Activated CD8-positive, alpha-beta memory T cell treated with anti-CD3 and anti-CD28 coated beads, Interleukin-2, amount 50 U/mL, for 24 hours (primary cell): Measurements from ENCODE around the gene ACAP1.
A peak's percentile ranks its signal among the peaks of the same experiment; 100 is the strongest.
"Not testable (repeated sequence)": the region's sequence is repeated elsewhere in the genome, so short reads cannot be mapped to it uniquely, and the experiment has no call there.

ENCODE experiments used
- DNase-seq: peaks from one replicate; pipeline ENCODE4 v3.0.0-alpha.2; 2020; ENCODE audit errors: extremely low read depth

The ACAP1 gene

DNA sequence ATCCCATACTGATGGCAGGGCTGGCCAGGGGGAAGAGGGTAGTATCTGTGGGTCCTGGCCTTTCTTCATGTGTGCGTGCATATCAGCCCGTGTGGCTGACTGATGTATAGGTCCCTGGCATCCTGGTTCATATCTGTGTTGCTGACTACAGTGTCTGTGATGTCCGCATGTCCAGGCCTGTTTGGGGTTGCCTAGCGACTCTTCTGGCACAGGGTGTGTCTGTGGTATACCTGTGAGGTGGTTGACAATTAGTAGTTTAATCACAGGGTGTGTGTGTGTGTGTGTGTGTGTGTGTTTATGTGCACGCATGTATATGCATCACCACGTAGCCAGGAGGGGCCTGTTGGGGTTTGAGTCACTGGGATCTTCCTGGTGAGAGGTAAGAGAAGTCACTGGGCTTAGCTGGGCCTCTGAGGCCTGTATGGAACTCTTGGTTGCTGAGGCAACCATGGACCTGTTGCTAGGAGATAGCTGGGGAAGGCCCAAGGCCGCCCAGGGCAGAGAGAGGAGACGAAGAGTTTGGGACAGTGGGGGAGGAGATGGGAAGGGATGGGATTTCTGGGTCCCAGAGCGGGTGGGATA, 18.0 kb downstream of the ACAP1 start:
- no peak for DNase-seq

DNA sequence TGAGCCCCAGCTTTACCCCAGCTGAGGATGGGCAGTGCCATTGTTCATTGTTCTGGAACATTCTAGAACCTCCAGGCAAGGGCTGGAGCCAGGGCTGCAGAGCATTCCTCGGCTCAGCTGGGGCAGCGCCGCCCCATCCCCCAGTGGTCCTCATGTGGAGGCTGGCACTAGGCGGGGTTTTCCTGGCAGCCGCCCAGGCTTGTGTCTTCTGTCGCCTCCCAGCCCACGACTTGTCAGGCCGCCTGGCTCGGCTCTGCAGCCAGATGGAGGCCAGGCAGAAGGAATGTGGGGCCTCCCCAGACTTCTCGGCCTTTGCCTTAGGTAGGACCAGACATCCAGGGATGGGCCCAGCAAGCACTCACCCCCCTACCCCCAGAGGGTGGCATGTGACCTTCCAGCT, 18.7 kb downstream of the ACAP1 start, which contains the start of gene TMEM95:
TSS of gene TMEM95 (plus strand) at position 104 of the 400 bp plus-strand sequence. CDS start at position 153, 49 bp downstream.
- DNase-seq, result no peak

DNA sequence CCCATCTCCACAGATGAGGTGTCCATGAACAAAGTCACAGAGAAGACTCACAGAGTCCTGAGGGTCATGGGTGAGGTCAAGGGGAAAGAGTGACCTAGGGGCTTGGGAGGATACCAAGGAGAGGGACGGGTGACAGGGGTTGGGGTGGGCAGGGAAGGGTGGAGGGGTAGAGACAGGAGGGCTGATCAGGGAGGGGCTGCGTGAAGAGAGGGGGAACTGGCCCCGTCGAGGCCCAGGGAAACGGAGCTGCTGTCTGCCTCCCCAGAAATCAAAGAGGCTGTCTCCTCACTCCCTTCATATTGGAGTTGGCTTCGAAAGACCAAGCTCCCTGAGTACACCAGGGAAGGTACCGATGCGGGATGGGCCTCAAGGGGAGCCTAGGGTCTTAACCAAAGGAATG, 19.2 kb downstream of the ACAP1 start:
- no peak for DNase-seq

DNA sequence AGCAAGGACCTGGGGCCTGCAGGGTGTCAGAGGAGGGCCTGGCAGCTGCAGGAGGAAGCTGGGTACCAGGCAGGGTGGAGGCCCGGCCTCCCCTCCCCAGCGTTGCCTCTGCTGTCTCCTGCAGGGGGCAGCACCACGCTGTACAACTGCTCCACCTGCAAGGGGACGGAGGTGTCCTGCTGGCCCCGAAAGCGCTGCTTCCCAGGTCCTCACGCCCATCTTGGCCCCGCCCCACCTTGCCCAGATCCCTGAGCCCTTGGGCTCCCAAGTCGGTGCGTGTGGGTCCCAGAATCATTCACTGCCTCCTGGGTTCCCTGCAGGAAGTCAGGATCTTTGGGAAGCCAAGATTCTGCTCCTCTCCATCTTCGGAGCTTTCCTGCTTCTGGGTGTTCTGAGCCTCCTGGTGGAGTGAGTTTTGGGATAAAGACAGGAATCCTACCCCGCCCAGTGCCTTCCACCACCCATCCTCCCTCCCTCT, 19.8 kb downstream of the ACAP1 start:
- peak; percentile 50 for DNase-seq

DNA sequence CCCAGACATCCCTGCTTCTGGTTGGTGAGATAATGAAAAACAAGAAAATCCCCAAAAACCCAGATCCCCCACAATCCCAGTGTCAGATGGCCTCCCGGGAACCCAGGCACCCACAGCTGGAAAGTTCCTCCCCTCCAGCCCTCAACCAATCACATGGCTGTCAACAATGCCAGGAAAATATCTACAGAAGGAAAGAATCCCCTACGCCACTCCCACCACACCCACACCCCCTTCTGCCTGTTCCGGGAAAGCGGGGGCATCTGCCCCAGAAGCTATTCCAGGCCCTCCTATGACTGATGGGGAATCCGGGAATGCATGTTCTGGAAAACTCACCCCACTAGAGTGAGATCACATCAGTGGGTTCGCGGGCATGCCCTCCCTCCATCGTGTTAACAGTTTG, 20.4 kb downstream of the ACAP1 start:
- DNase-seq, result no peak

DNA sequence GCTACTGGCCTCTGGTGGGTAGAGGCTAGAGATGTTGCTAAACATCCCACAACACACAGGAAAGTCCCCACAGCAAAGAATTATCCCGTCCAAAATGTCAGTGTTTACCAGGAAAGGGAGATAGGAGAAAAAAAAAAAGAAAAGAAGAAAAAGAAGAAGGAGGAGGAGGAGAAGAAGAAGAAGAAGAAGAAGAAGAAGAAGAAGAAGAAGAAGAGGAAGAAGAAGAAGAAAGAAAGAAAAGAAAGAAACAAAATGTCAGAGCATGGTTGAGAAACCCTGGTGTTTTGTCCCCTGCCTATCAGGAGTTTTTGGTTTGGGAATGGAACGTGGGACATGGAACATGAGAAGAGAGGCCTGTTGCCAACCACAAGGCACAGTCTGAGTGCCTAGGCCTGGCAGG, 21.1 kb downstream of the ACAP1 start:
- no peak for DNase-seq

DNA sequence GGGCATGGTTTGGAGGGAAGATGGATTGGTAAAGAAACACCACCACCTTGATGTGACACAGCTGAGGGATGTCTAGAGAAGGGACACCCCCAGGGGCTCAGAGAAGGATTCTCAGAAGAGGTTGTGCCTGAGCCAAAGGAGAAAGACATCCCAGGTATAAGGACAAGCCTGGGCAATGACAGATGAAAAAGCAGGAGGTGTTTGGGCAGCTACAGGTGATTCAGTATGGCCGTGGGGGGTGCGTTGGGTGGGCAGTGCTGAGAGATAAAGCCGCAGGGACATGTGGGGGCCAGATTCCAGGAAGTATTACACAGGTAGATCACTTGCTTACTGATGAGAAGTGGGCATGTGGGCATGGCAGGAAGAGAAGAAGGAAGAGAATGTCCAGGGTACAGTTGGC, 25.6 kb downstream of the ACAP1 start:
- no peak for DNase-seq

DNA sequence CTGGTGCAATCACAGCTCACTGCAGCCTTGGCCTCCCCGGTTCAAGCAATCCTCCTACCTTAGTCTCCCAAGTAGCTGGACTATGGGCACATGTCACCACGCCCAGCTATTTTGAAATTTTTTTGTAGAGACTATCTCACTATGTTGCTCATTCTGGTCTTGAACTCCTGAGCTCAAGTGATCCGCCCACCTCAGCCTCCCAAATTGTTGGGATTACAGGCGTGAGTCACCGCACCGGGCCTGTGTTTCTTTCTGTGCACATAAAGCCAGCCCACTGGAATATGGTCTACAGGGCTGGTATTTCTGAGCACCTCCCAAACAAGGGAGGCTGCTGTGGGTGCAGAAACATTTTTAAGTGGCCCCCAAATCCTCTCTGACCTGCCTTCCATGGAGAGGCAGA, 27.0 kb downstream of the ACAP1 start:
- DNase-seq, result no peak

DNA sequence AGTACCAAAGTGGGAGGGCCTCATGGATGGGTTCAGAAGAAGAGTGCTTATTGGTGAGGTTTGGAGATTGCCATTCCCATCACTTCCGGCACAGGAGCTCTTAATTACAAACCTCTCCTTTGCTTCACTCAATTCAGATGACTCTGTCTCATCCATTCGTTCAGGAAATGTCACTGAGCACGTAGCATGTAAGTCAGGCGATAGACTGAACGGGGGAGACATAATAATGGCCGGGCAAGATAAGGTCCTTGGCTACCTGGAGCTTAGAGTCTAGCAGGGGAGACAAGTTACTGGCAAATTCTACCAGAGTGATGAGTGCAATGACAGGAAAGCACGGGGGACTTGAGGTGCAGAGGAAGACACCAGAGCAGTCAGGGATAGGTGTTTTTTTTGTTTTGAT, 29.6 kb downstream of the ACAP1 start:
- DNase-seq, result not testable (repeated sequence)

DNA sequence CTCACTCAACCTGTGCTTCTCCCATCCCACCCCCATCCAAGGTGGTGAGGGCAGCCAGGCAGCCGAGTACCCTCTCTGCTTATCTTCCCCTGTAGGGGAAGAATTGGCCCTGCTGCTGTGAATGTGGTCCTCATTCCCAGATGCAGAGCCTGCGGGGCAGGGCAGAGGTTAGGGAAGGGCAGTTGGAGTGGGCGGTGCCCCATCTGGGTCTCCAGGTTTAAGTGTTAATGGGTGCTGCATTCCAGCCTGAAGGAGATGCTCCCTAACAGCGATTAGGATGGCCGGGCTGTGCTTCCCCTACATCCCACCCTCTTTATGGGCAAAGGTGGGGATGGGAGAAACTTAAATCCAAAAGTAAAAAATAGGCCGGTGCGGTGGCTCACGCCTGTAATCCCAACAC, 30.8 kb downstream of the ACAP1 start:
- DNase-seq, result no peak

DNA sequence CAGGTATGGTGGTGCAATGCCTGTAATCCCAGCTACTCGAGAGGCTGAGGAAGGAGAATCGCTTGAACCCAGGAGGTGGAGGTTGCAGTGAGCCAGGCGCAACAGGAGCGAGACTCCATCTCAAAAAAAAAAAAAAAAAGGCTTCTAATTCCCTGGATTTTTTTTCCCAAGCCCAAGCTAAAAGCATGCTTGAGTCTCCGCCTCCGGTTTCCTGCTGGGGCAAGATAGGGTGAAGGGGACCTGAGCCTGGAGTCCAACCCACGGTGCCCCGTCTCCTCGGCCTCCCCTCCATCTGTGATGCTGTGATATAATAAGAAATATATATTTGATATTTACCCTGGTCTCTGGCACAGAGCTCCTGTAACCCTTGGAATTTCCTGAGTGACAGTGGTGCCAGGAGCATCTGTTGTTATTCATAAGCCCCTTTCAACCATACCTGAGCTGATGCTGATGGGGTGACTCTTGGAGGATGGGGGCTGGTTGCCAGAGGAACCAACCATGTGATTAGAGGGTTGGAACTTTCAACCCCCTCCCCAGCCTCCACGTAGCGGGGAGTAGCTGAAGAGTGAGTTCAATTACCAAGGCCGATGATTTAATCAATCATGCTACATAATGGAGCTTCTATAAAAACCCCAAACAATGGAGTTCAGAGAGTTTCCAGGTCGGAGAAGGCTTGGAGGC, 31.7 kb downstream of the ACAP1 start:
- no peak for DNase-seq

DNA sequence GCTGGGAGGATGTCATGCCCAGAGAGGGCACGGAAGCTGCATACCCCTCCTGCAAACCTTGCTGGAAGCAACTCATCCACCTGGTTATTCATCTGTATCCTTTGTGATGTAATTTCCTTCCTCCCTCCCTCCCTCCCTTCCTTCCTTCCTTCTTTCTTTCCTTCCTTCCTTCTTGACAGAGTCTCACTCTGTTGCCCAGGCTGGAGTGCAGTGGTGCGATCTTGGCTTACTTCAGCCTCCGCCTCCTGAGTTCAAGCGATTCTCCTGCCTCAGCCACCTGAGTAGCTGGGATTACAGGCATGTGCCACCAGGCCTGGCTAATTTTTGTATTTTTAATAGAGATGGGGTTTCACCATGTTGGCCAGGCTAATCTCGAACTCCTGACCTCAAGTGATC, 32.3 kb downstream of the ACAP1 start:
- not testable (repeated sequence) for DNase-seq

DNA sequence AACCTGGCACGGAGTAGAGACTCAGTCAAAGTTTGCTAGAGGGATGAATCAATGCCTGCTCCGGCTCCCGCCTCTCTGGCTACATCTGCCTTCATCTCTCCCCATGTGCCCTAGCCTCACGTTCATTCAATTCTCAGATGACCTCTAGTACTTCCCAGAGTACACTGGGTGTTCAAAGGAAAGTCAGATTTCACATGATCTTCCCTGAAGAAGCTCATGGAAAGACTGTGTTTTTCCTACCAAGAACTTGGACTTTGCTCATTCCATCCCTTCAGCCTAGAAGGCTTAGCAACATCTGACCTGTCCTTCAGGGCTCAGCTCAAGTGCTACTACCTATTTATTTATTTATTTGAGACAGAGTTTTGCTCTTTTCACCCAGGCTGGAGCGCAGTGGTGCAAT, 33.5 kb downstream of the ACAP1 start:
- no peak for DNase-seq

DNA sequence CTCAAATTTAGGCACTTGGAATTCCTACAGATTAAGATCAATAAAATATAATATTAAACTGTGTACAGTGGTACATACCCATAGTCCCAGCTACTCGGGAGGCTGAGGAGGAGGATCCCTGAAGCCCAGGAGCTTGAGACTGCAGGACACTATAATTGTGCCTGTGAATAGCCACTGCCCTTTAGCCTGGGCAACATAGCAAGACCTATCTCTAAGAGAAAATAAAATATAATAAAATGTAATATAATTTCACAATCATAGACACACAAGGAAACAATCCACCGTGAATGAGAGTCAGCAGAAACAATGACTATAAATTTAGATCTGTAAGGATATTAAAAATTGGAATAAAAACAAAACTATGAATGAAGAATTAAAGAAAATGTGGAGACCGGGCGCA, 34.5 kb downstream of the ACAP1 start:
- no peak for DNase-seq

DNA sequence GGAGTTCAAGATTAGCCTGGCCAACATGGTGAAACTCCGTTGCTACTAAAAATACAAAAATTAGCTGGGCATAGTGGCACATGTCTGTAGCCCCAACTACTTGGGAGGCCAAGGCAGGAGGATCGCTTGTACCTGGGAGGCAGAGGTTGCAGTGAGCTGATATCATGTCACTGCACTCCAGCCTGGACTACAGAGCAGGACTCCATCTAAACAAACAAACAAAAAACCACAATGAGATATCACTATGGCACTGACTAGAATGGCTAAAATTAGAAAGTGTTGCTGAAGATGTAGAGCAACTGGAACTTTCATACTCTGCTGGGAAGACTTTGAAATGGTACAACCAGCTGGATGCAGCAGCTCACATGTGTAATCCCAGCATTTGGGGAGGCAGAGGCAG, 38.0 kb downstream of the ACAP1 start:
- DNase-seq, result no peak

DNA sequence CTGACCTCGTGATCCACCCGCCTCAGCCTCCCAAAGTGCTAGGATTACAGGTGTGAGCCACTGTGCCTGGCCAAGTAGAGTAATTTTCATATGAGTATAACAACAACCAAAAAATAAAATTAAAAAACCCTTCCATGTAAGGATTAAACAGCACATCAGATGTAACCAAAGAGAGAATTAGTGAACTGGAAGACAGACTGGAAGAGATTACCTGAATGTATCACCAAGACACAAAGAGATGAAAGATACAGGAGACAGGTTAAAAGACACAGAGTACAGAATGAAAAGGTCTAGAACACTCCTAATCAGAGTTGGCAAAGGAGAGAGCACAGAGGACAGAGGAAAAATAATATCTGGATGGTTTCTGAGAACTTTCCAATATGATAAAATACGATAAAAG, 42.8 kb downstream of the ACAP1 start:
- no peak for DNase-seq

DNA sequence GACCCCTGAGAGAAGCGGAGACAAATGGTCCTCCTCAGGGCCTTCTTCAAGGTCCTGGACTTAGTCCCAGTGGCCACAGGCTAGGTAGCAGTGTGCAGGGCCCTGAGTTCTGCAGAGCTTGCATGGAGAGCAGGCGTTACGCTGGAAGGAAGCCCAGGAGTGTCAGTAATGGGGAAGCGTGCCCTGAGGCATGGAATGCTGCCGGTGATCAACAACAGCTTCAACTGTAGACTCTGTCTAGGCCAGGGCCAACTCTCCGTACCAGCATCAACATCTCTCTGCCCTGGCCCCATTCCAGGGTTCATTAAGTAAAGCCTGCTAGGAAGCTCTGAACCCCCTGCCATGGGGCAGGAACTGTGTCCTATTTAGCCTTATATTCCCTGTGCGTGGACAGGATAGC, 44.0 kb downstream of the ACAP1 start:
- DNase-seq, result no peak

DNA sequence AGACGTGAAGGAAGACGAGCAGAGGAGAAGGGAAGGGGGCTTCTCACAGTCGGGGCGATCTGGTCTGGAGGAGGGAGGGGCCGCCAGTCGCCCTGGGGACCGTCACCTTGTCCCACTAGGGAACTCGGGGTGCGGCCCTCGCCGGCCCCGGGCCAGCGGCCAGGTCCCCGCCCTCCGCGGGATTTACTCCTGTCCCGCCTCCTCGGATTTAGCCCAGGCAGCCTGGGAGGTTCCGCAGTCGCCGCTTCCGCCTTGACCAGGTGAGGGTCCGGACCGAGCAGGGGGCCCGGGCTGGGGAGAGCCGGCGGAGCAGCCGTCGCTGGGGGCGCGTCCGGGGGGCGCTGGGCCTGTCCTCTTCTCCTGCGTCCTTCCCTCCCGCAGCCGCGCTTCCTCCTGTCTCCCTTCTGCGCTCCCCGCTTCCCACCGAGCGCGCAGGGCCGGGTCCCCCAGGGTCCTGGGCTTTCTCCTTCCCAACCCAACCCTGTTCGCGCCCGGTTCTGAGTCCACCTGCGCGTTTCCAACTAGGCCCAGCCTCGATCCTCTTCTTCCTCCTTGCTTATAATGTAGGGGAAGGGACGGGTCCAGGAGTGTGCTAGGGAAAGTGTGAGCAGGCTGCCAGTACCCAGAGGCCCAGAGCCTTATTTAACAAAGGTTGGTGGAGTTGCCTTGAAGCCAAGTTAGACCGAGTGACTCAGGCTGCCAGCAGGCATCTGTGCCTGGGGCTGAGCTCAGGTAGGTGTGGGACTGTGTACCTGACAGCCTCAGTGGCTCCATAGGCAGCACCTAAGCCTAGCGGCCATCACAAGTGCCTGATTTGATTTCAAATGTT, 44.7 kb downstream of the ACAP1 start, which contains the start of gene TNK1:
TSS of gene TNK1 (plus strand) at position 235 of the 829 bp plus-strand sequence. CDS start 1,838 bp downstream, outside the sequence.
- DNase-seq, result no peak

DNA sequence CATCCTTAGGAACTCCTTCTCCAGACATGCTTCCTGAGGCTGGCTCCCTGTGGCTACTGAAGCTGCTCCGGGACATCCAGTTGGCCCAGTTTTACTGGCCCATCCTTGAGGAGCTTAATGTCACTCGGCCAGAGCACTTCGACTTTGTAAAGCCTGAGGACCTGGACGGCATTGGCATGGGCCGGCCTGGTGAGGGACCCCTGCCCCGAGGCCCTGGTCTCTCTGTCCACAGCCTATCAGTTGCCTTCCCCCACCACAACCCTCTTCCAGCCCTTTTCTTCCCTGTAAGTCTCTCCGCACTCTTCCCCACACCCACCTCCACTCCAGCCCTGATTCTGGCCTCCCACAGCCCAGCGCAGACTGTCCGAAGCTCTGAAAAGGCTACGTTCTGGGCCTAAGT, 46.6 kb downstream of the ACAP1 start:
- DNase-seq, result no peak

DNA sequence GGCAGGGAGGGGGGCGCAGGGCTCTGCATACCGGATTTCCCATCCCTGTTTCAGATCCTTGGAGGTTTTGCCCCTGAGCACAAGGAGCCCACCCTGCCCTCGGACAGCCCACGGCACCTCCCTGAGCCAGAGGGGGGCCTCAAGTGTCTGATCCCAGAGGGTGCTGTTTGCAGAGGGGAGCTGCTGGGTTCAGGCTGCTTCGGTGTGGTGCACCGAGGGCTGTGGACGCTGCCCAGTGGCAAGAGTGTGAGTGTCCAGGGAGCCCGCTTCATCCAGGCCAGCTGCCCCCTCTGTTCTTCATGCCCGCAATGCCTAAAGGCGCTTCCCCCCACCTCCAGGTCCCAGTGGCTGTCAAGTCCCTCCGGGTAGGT, 47.0 kb downstream of the ACAP1 start:
- no peak for DNase-seq

DNA sequence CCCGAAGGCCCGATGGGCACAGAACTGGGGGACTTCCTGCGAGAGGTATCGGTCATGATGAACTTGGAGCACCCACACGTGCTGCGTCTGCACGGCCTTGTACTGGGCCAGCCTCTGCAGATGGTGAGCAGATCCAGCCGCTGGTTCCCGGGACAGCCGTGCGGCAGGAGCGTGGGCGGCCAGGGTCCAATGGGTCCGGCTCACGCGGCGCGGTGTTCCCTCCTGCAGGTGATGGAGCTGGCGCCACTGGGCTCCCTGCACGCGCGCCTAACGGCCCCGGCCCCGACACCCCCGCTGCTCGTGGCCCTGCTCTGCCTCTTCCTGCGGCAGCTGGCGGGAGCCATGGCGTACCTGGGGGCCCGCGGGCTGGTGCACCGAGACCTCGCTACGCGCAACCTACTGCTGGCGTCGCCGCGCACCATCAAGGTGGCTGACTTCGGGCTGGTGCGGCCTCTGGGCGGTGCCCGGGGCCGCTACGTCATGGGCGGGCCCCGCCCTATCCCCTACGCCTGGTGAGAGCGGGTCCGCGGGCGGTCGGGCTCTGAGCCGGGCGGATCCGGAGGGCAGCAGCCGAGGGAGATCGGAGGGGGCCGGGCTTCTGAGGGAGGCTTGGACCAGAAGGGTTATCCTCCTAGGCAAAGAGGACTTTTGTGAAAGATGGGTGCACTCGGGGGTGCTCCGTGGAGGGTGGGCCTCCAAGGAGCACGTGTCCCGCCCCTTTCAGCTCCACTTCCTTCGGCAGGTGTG, 47.6 kb downstream of the ACAP1 start:
- peak; percentile 26 for DNase-seq

DNA sequence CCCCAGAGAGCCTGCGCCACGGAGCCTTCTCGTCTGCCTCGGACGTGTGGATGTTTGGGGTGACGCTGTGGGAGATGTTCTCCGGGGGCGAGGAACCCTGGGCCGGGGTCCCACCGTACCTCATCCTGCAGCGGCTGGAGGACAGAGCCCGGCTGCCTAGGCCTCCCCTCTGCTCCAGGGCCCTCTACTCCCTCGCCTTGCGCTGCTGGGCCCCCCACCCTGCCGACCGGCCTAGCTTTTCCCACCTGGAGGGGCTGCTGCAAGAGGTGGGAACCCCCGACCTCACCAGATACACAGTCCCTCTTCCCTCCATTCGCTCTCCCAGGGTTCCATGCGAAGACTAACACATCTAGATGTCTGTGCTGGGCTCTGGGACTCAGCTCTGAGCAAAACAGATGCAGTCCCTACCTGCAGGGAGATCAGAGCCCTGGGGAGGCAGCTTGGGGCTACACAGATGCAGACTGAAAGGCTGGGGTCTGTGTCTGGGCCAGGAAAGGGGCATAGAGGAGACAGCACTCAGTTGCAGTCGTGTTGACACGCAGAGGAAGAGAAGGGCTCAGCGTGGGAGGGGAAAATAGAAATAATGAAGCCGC, 48.3 kb downstream of the ACAP1 start:
- DNase-seq, result no peak
